Measurements from ENCODE around the gene FLOT2.
"Not testable (repeated sequence)": the region's sequence is repeated elsewhere in the genome, so short reads cannot be mapped to it uniquely, and the experiment has no call there.

The FLOT2 gene

GRCh38 chr17:28871056-28871579 is 26.4 kb downstream of the FLOT2 start:
- no peak for DNase-seq

- DNase-seq: no peak
Measured at GRCh38 chr17:28867276-28867675, 30.3 kb downstream of the FLOT2 start.

GRCh38 chr17:28865946-28866752 is 31.4 kb downstream of the FLOT2 start:
- DNase-seq: no peak

GRCh38 chr17:28864991-28865849 is 32.3 kb downstream of the FLOT2 start:
- no peak for DNase-seq

GRCh38 chr17:28863953-28864352 is 33.6 kb downstream of the FLOT2 start:
- DNase-seq: no peak

- DNase-seq: no peak
Measured at GRCh38 chr17:28862561-28862960, 35.0 kb downstream of the FLOT2 start.

- no peak for DNase-seq
Measured at GRCh38 chr17:28861393-28862203, 35.9 kb downstream of the FLOT2 start.

- DNase-seq: no peak
Measured at GRCh38 chr17:28860363-28860808, 37.1 kb downstream of the FLOT2 start.

GRCh38 chr17:28858801-28859355 is 38.7 kb downstream of the FLOT2 start:
- DNase-seq: no peak

- DNase-seq: no peak
Measured at GRCh38 chr17:28857905-28858800, 39.4 kb downstream of the FLOT2 start.

- DNase-seq: no peak
Measured at GRCh38 chr17:28856028-28856574, 41.4 kb downstream of the FLOT2 start.

GRCh38 chr17:28855336-28855679 is 42.2 kb downstream of the FLOT2 start:
- no peak for DNase-seq

- peak; percentile 97 for DNase-seq
Measured at GRCh38 chr17:28854457-28855335, 42.8 kb downstream of the FLOT2 start, which contains the start of gene ERAL1. Gene ERAL1 (plus strand): TSS chr17:28855016. CDS start chr17:28855035, 19 bp downstream.

- DNase-seq: no peak
Measured at GRCh38 chr17:28853295-28853694, 44.2 kb downstream of the FLOT2 start.

GRCh38 chr17:28849281-28849680 is 48.3 kb downstream of the FLOT2 start:
- no peak for DNase-seq

GRCh38 chr17:28848667-28849066 is 48.9 kb downstream of the FLOT2 start:
- not testable (repeated sequence) for DNase-seq

- not testable (repeated sequence) for DNase-seq
Measured at GRCh38 chr17:28846699-28847098, 50.8 kb downstream of the FLOT2 start.

- no peak for DNase-seq
Measured at GRCh38 chr17:28846231-28846630, 51.3 kb downstream of the FLOT2 start.

GRCh38 chr17:28843816-28844148 is 53.8 kb downstream of the FLOT2 start:
- no peak for DNase-seq

Data from NCI-H510A treated with DMSO at 0.1 percent for 48 hours (cell line).